ENCODE results near the gene TMA7B. TPM values are rescaled to one million over a fixed set of nuclear protein-coding genes. Genes with fewer than 3 reads are reported as not detected.
A peak's percentile ranks its signal among the peaks of the same experiment; 100 is the strongest.

TMA7B gene
- total and polyA plus RNA-seq, 4 experiments from 2014 or later, result 3.3 to 10.2 (median 9.3) TPM; not detected in 1

DNA sequence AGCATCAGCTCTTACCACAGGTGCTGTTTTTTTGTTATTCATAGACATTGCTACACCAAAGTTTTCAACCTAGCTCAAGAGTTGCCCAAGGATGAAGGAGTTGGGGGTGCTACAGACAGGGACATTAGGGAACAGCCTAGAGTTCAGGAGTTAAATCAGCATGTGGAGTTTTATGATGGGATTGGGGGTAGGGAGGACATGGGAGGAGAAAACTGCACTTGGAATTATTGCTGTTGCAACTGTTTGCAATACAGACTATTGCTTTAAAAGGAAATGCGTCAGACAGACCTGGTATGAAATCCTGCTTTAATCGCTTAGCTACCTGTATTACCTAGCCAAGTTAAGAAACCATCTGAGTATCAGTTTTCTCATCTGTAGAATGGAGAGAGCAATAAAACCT is 6.3 kb downstream of the TMA7B start:
- ChIA-PET CTCF (ENCODE audit: partially characterized antibody) (no interaction called here), POLR2A (ENCODE audit: partially characterized antibody) (interaction anchor here (0.9 to 1.5 kb wide), 2 partner anchors 14 to 33 kb away, joined by 3 read pairs; no protein-coding TSS in a partner anchor)
- Histone ChIP-seq H3K4me1 (ENCODE audit: insufficient read depth, low read length) (peaks cover 6% of the 10 kb centered on the region), H3K27ac (ENCODE audit: low read depth, low read length) (no peak overlapping the region), H3K27me3 (ENCODE audit: insufficient read depth, low read length) (no peaks in the 10 kb centered on the region), H3K4me3 (ENCODE audit: low read length in 2 of 2) (no peak overlapping the region), H3K9me3 (ENCODE audit: control insufficient read depth in 1 of 2, low read length in 2 of 2) (no peaks in the 10 kb centered on the region), H3K36me3 (ENCODE audit: insufficient read depth, low read length) (peaks cover 90% of the 10 kb centered on the region)
- H3K27me3 Mint-ChIP-seq, result no peaks in the 10 kb centered on the region
- no peak overlapping the region for H3K4me3 Mint-ChIP-seq
- peaks cover 6 to 11% (median 7%) of the 10 kb centered on the region in 4 donors for H3K4me1 Mint-ChIP-seq
- intact Hi-C loops (cut with micrococcal nuclease), result no loop called here
- peaks cover 71 to 85% of the 10 kb centered on the region in 2 donors for H3K36me3 Mint-ChIP-seq
- no peak for DNase-seq
- no peaks in the 10 kb centered on the region for H3K9me3 Mint-ChIP-seq
- peak overlapping the region in 4 of 7 donors; percentile 37 to 68 (median 62) for H3K27ac Mint-ChIP-seq

DNA sequence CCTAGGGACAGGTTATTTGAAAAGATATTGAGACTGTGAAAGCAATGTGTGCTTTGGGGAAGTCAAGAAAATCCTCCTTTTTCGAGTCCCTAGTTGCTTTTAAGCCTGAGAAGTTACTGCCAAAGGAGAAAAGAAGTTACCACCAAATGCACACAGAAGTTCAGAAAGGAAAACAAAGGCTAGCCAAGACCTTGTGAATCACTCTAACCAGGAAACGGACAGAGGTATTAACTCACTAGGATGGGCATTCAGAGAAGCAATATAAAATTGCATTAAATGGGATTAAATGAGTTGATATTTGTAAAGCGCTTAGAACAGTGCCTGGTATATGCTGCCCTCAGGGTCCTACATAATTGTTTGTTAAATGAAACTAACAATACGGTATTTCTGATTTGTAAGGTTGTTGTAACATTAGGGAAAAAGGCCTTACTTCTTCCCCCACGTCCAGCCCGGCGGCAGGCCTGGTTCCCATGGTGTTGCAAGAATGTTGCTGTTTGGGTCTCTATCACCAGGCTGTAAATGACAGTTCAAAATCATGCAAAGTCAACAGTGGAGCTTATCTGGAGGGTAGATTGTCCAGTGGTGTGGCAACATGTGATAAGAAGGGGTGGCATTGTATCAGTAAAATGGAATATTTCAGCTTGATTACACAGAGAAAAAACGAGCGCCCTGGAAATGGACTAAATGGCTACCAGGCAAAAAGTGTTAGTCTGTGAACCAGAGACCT is 7.1 kb downstream of the TMA7B start:
- H3K27me3 Mint-ChIP-seq, result no peaks in the 10 kb centered on the region
- Histone ChIP-seq H3K27ac (ENCODE audit: low read depth, low read length) (no peak overlapping the region), H3K9me3 (ENCODE audit: control insufficient read depth in 1 of 2, low read length in 2 of 2) (no peaks in the 10 kb centered on the region), H3K4me3 (ENCODE audit: low read length in 2 of 2) (no peak overlapping the region), H3K36me3 (ENCODE audit: insufficient read depth, low read length) (peaks cover 92% of the 10 kb centered on the region), H3K4me1 (ENCODE audit: insufficient read depth, low read length) (no peaks in the 10 kb centered on the region), H3K27me3 (ENCODE audit: insufficient read depth, low read length) (no peaks in the 10 kb centered on the region)
- intact Hi-C loops (cut with micrococcal nuclease), result no loop called here
- H3K9me3 Mint-ChIP-seq, result no peaks in the 10 kb centered on the region
- DNase-seq, result no peak
- peaks cover 74 to 87% of the 10 kb centered on the region in 2 donors for H3K36me3 Mint-ChIP-seq
- peaks cover 0 to 7% (median under 1%) of the 10 kb centered on the region in 4 donors for H3K4me1 Mint-ChIP-seq
- no peak overlapping the region for H3K4me3 Mint-ChIP-seq
- CTCF ChIA-PET (ENCODE audit: partially characterized antibody), result interaction anchor here (0.7 kb wide), 1 partner anchor 22 kb away, joined by 3 read pairs; no protein-coding TSS in a partner anchor
- POLR2A ChIA-PET (ENCODE audit: partially characterized antibody), result interaction anchor here (0.7 to 2.0 kb wide), 5 partner anchors 8 to 155 kb away, joined by 3 to 5 read pairs (median 4); no protein-coding TSS in a partner anchor
- peak overlapping the region in 4 of 7 donors; percentile 11 to 66 (median 44) for H3K27ac Mint-ChIP-seq

DNA sequence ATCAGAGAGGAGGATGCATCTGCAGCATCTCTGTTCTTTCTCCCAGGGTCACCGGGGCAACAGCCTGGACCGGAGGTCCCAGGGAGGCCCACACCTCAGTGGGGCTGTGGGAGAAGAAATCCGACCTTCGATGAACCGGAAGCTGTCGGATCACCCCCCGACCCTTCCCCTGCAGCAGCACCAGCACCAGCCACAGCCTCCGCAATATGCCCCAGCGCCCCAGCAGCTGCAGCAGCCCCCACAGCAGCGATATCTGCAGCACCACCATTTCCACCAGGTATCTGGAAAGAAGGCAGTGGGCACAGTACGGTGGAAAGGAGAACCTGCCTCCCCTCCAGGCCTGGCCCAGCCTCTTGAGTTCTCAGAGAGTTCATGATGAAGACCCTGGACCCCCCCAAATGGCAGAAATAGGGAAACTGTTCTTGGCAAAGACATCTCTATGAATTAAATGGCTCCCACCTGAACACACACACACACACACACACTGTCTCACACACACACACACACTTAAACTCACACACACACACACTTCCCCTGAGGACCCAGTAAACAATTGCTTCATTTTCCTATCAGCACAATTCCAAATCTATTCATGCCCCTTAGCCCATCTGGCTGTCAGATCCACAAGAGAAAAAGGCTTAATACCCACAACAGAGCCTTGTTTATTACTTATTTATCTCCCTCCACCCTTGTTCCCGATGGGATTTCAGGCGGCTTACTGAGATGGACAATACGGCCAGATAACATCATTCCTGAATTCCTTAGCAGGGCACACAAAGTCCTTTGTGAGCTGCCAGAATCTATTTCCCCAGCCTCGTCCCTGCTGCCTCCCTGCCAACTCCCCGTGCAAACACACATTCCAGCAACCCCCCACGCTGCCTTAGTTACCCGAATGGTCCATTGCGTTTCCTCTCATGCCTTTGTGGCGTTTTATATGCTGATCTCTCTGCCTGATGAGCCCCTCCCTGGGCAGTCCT is 8.1 kb downstream of the TMA7B start:
- peaks cover 81 to 92% of the 10 kb centered on the region in 2 donors for H3K36me3 Mint-ChIP-seq
- peaks cover 0 to 8% (median under 1%) of the 10 kb centered on the region in 4 donors for H3K4me1 Mint-ChIP-seq
- POLR2A ChIA-PET (ENCODE audit: partially characterized antibody), result interaction anchor here (0.8 to 2.0 kb wide), 3 partner anchors 9 to 13 kb away, joined by 4 to 5 read pairs (median 5); no protein-coding TSS in a partner anchor
- no peaks in the 10 kb centered on the region for H3K9me3 Mint-ChIP-seq
- Histone ChIP-seq H3K27me3 (ENCODE audit: insufficient read depth, low read length) (no peaks in the 10 kb centered on the region), H3K4me3 (ENCODE audit: low read length in 2 of 2) (no peak overlapping the region), H3K36me3 (ENCODE audit: insufficient read depth, low read length) (peaks cover 95% of the 10 kb centered on the region), H3K9me3 (ENCODE audit: control insufficient read depth in 1 of 2, low read length in 2 of 2) (no peaks in the 10 kb centered on the region), H3K4me1 (ENCODE audit: insufficient read depth, low read length) (no peaks in the 10 kb centered on the region), H3K27ac (ENCODE audit: low read depth, low read length) (no peak overlapping the region)
- intact Hi-C loops (cut with micrococcal nuclease), result no loop called here
- H3K27me3 Mint-ChIP-seq, result no peaks in the 10 kb centered on the region
- no peak for DNase-seq
- CTCF ChIA-PET (ENCODE audit: partially characterized antibody), result interaction anchor here (0.7 kb wide), 1 partner anchor 26 kb away, joined by 3 read pairs; no protein-coding TSS in a partner anchor
- H3K4me3 Mint-ChIP-seq, result no peak overlapping the region
- peak overlapping the region; percentile 13 to 83 (median 53) for H3K27ac Mint-ChIP-seq

DNA sequence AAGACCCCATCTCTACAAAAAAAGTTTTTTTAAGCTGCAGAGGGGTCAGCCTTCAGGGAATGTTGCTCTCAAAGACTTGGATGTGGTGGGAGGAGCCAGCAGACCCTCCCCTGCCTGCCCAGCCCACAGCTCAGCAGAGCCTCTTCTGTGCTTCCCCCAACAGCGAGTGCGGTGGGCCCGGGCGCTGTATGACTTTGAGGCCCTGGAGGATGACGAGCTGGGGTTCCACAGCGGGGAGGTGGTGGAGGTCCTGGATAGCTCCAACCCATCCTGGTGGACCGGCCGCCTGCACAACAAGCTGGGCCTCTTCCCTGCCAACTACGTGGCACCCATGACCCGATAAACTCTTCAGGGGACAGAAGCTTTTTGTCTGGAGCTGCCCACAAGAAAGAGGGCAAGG is 10.5 kb downstream of the TMA7B start:
- H3K27me3 Mint-ChIP-seq, result no peaks in the 10 kb centered on the region
- H3K4me3 ChIP-seq (ENCODE audit: low read length in 2 of 2), result no peak overlapping the region
- ChIA-PET CTCF (ENCODE audit: partially characterized antibody) (interaction anchor here (1.6 kb wide), 1 partner anchor 22 kb away, joined by 3 read pairs; no protein-coding TSS in a partner anchor), POLR2A (ENCODE audit: partially characterized antibody) (interaction anchor here (0.8 to 1.2 kb wide), 3 partner anchors 10 to 451 kb away, joined by 3 read pairs; partner anchors contain the start of genes ATF4 and TMA7B)
- no peak for DNase-seq
- peaks cover 0 to 8% (median under 1%) of the 10 kb centered on the region in 4 donors for H3K4me1 Mint-ChIP-seq
- peaks cover 81% of the 10 kb centered on the region for H3K36me3 ChIP-seq (ENCODE audit: insufficient read depth, low read length)
- no peaks in the 10 kb centered on the region for H3K27me3 ChIP-seq (ENCODE audit: insufficient read depth, low read length)
- H3K9me3 ChIP-seq (ENCODE audit: control insufficient read depth in 1 of 2, low read length in 2 of 2), result no peaks in the 10 kb centered on the region
- no peak overlapping the region for H3K27ac ChIP-seq (ENCODE audit: low read depth, low read length)
- H3K27ac Mint-ChIP-seq, result peak overlapping the region in 1 of 7 donors; percentile 23
- no peak overlapping the region for H3K4me3 Mint-ChIP-seq
- H3K36me3 Mint-ChIP-seq, result peaks cover 76 to 89% of the 10 kb centered on the region in 2 donors
- H3K9me3 Mint-ChIP-seq, result no peaks in the 10 kb centered on the region
- no peaks in the 10 kb centered on the region for H3K4me1 ChIP-seq (ENCODE audit: insufficient read depth, low read length)
- intact Hi-C loops (cut with micrococcal nuclease), result no loop called here

DNA sequence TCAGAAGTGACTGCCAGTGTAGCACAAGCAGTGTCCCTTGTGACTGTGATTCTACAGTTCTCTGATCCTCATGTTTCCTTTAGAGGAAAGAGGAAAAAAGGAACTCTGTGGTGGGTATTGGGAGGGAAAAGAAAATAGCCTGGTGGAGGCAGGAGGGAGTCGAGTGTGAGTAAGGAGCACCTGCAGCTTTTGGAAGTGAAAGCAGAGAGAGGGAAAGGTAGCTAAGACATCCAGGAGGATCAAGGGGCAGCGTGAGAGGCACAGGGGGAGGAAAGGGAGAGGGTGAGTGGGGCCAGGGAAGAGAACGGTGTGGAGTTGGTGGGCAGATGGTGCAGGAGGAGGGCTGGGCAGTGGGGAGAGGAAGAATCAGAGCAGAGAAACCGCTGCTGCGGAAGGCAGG is 12.4 kb downstream of the TMA7B start:
- no peaks in the 10 kb centered on the region for H3K4me1 ChIP-seq (ENCODE audit: insufficient read depth, low read length)
- H3K27me3 ChIP-seq (ENCODE audit: insufficient read depth, low read length), result no peaks in the 10 kb centered on the region
- no peaks in the 10 kb centered on the region for H3K9me3 ChIP-seq (ENCODE audit: control insufficient read depth in 1 of 2, low read length in 2 of 2)
- Mint-ChIP-seq H3K27me3 (no peaks in the 10 kb centered on the region), H3K27ac (peak overlapping the region; percentile 27 to 82 (median 70)), H3K9me3 (peaks cover 0 to 2% (median 0%) of the 10 kb centered on the region in 8 donors), H3K4me1 (peaks cover 0 to 6% (median 2%) of the 10 kb centered on the region in 4 donors), H3K4me3 (peak overlapping the region in 1 of 8 donors; percentile 34), H3K36me3 (peaks cover 69 to 84% of the 10 kb centered on the region in 2 donors)
- DNase-seq, result no peak
- intact Hi-C loops (cut with micrococcal nuclease), result no loop called here
- POLR2A ChIA-PET (ENCODE audit: partially characterized antibody), result interaction anchor here (1.4 kb wide), 1 partner anchor 13 kb away, joined by 4 read pairs; the partner anchor contains the start of gene TMA7B
- H3K36me3 ChIP-seq (ENCODE audit: insufficient read depth, low read length), result peaks cover 62% of the 10 kb centered on the region
- no peak overlapping the region for H3K27ac ChIP-seq (ENCODE audit: low read depth, low read length)
- no peak overlapping the region for H3K4me3 ChIP-seq (ENCODE audit: low read length in 2 of 2)
- CTCF ChIA-PET (ENCODE audit: partially characterized antibody), result no interaction called here

DNA sequence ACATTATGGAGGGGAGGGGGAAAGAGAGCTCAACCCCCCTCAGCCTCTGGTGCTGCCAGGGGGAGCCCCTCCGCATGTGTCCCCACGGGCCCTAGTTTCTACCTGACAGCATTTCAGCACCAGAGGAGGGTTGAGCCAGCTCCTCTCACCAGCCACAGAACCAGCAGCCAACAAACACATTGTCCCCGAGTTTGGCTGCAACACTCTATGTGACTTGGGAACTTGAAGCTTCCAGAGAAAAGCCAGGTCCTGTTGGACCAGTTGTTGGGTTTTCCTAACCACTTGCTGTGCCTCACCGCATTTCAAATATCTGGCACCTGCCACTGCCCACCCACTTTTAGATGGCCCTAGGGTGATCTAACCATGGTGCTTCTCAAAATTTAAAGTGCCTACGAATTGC is 13.5 kb downstream of the TMA7B start:
- Mint-ChIP-seq H3K36me3 (peaks cover 62 to 76% of the 10 kb centered on the region in 2 donors), H3K4me3 (no peak overlapping the region), H3K27me3 (no peaks in the 10 kb centered on the region), H3K4me1 (peaks cover 0 to 5% (median 2%) of the 10 kb centered on the region in 4 donors), H3K27ac (peak overlapping the region in 3 of 7 donors; percentile 8 to 30 (median 18)), H3K9me3 (peaks cover 0 to 2% (median 0%) of the 10 kb centered on the region in 8 donors)
- Histone ChIP-seq H3K36me3 (ENCODE audit: insufficient read depth, low read length) (peaks cover 52% of the 10 kb centered on the region), H3K4me1 (ENCODE audit: insufficient read depth, low read length) (no peaks in the 10 kb centered on the region), H3K27me3 (ENCODE audit: insufficient read depth, low read length) (no peaks in the 10 kb centered on the region), H3K9me3 (ENCODE audit: control insufficient read depth in 1 of 2, low read length in 2 of 2) (no peaks in the 10 kb centered on the region), H3K4me3 (ENCODE audit: low read length in 2 of 2) (no peak overlapping the region), H3K27ac (ENCODE audit: low read depth, low read length) (no peak overlapping the region)
- POLR2A ChIA-PET (ENCODE audit: partially characterized antibody), result interaction anchor here (0.9 to 1.4 kb wide), 2 partner anchors 9 to 14 kb away, joined by 3 to 4 read pairs; partner anchors contain the start of gene TMA7B
- DNase-seq, result no peak
- intact Hi-C loops (cut with micrococcal nuclease), result no loop called here
- CTCF ChIA-PET (ENCODE audit: partially characterized antibody), result interaction anchor here (1.2 kb wide), 1 partner anchor 19 kb away, joined by 4 read pairs; no protein-coding TSS in a partner anchor

All from CD4-positive, alpha-beta memory T cell (primary cell).